Parathyroid adenoma (tissue), 2 donors: ENCODE measurements around the gene SLC16A12.
A peak's percentile ranks its signal among the peaks of the same experiment; 100 is the strongest.
"Not testable (repeated sequence)": the region's sequence is repeated elsewhere in the genome, so short reads cannot be mapped to it uniquely, and the experiment has no call there.

Source experiments
- H2AFZ ChIP-seq: fragments of 300-600 bp; sonication (generic); one replicate; pipeline ENCODE4 v1.7.0; 2017; ENCODE audit warnings: antibody characterized with exemption, mild to moderate bottlenecking
- H3K27ac ChIP-seq: fragments of 300-600 bp; sonication (generic); one replicate; pipeline ENCODE4 v1.7.0; 2017
- H3K27me3 ChIP-seq: fragments of 300-600 bp; sonication (generic); one replicate; pipeline ENCODE4 v1.7.0; 2017; ENCODE audit warnings: low read length; ENCODE audit not compliant: control insufficient read depth, insufficient read depth
- H3K36me3 ChIP-seq: fragments of 300-600 bp; sonication (generic); one replicate; pipeline ENCODE4 v1.7.0; 2017; ENCODE audit warnings: low read length; ENCODE audit not compliant: control insufficient read depth, insufficient read depth
- H3K4me1 ChIP-seq: fragments of 300-600 bp; sonication (generic); one replicate; pipeline ENCODE4 v1.7.0; 2017; ENCODE audit warnings: control low read depth
- H3K4me2 ChIP-seq: fragments of 300-600 bp; sonication (generic); one replicate; pipeline ENCODE4 v1.7.0; 2017; ENCODE audit warnings: low read length
- H3K4me3 ChIP-seq: fragments of 300-600 bp; sonication (generic); one replicate; pipeline ENCODE4 v1.7.0; 2017; ENCODE audit warnings: low read depth, low read length
- H3K79me2 ChIP-seq: fragments of 300-600 bp; sonication (generic); one replicate; pipeline ENCODE4 v1.7.0; 2017; ENCODE audit warnings: control low read depth
- H3K9ac ChIP-seq: fragments of 300-600 bp; sonication (generic); one replicate; pipeline ENCODE4 v1.7.0; 2017; ENCODE audit warnings: mild to moderate bottlenecking
- H3K9me3 ChIP-seq: fragments of 300-600 bp; sonication (generic); one replicate; pipeline ENCODE4 v1.7.0; 2017; ENCODE audit warnings: low read length; ENCODE audit not compliant: control insufficient read depth
- CTCF ChIP-seq: fragments of 300-600 bp; sonication (generic); IDR thresholded peaks from one replicate; pipeline ENCODE4 v1.7.0; 2017; ENCODE audit warnings: antibody characterized with exemption, mild to moderate bottlenecking
- donor health status: primary hyperparathyroidism.

SLC16A12 gene

GRCh38 chr10:89414879-89415821 lies 120.2 kb downstream of the SLC16A12 start:
- Histone ChIP-seq H3K4me2 (peak overlapping the region; percentile 94), H3K36me3 (no peaks in the 10 kb centered on the region), H3K4me1 (peaks cover 4% of the 10 kb centered on the region), H3K27ac (peak overlapping the region; percentile 85), H2AFZ (peak overlapping the region; percentile 94), H3K79me2 (peaks cover 16% of the 10 kb centered on the region), H3K9ac (peak overlapping the region; percentile 73), H3K4me3 (peak overlapping the region; percentile 75), H3K27me3 (no peaks in the 10 kb centered on the region), H3K9me3 (no peaks in the 10 kb centered on the region)
- TF ChIP-seq CTCF = no peak

- no peaks in the 10 kb centered on the region for H3K36me3 ChIP-seq
- H3K9me3 ChIP-seq = no peaks in the 10 kb centered on the region
- H2AFZ ChIP-seq = peak within 1 kb of the TSS; percentile 94
- TF ChIP-seq CTCF = no peak
- peak within 1 kb of the TSS; percentile 94 for H3K4me2 ChIP-seq
- H3K4me1 ChIP-seq = peaks cover 4% of the 10 kb centered on the region
- peaks cover 16% of the 10 kb centered on the region for H3K79me2 ChIP-seq
- no peaks in the 10 kb centered on the region for H3K27me3 ChIP-seq
- H3K4me3 ChIP-seq = peak within 1 kb of the TSS; percentile 75
- H3K9ac ChIP-seq = peak within 1 kb of the TSS; percentile 73
- H3K27ac ChIP-seq = peak within 1 kb of the TSS; percentile 85
These were observed 121.1 kb downstream of the SLC16A12 start, which contains the start of gene IFIT5 for GRCh38 chr10:89414146-89414878. Gene IFIT5, plus strand, starts transcription at chr10:89414568. Its CDS starts 231 bp downstream, at chr10:89414799.

GRCh38 chr10:89413398-89413912 lies 121.9 kb downstream of the SLC16A12 start:
- peak overlapping the region; percentile 94 for H3K4me2 ChIP-seq
- H3K27ac ChIP-seq = peak overlapping the region; percentile 85
- H3K36me3 ChIP-seq = no peaks in the 10 kb centered on the region
- no peaks in the 10 kb centered on the region for H3K27me3 ChIP-seq
- no peak for TF ChIP-seq CTCF
- H3K9ac ChIP-seq = no peak overlapping the region
- H3K79me2 ChIP-seq = peaks cover 16% of the 10 kb centered on the region
- peak overlapping the region; percentile 94 for H2AFZ ChIP-seq
- H3K4me3 ChIP-seq = peak overlapping the region; percentile 75
- H3K4me1 ChIP-seq = peaks cover 4% of the 10 kb centered on the region
- no peaks in the 10 kb centered on the region for H3K9me3 ChIP-seq

GRCh38 chr10:89412276-89412675 lies 123.1 kb downstream of the SLC16A12 start:
- H3K9me3 ChIP-seq, H3K27me3 ChIP-seq, H3K36me3 ChIP-seq, H3K27ac ChIP-seq, H3K9ac ChIP-seq, H3K4me3 ChIP-seq, H3K4me1 ChIP-seq, H2AFZ ChIP-seq, H3K4me2 ChIP-seq: not testable (repeated sequence)
- peaks cover 16% of the 10 kb centered on the region for H3K79me2 ChIP-seq

GRCh38 chr10:89411135-89411534 lies 124.3 kb downstream of the SLC16A12 start:
- H2AFZ ChIP-seq, H3K9me3 ChIP-seq, H3K4me3 ChIP-seq, H3K9ac ChIP-seq, H3K4me1 ChIP-seq, H3K36me3 ChIP-seq, H3K4me2 ChIP-seq, H3K27me3 ChIP-seq, H3K27ac ChIP-seq: not testable (repeated sequence)
- H3K79me2 ChIP-seq = peaks cover 15% of the 10 kb centered on the region

GRCh38 chr10:89410551-89410950 lies 124.8 kb downstream of the SLC16A12 start:
- H3K79me2 ChIP-seq = peaks cover 10% of the 10 kb centered on the region
- not testable (repeated sequence) for H2AFZ ChIP-seq, H3K27me3 ChIP-seq, H3K4me2 ChIP-seq, H3K9ac ChIP-seq, H3K4me1 ChIP-seq, H3K27ac ChIP-seq, H3K4me3 ChIP-seq, H3K9me3 ChIP-seq, H3K36me3 ChIP-seq

- H3K4me3 ChIP-seq, H3K9me3 ChIP-seq, H2AFZ ChIP-seq, H3K9ac ChIP-seq, H3K4me1 ChIP-seq, H3K4me2 ChIP-seq, H3K27ac ChIP-seq, H3K27me3 ChIP-seq, H3K36me3 ChIP-seq, H3K79me2 ChIP-seq: not testable (repeated sequence)
These were observed 126.1 kb downstream of the SLC16A12 start for GRCh38 chr10:89409282-89409681.

GRCh38 chr10:89407792-89408191 lies 127.6 kb downstream of the SLC16A12 start:
- not testable (repeated sequence) for H3K79me2 ChIP-seq, H3K36me3 ChIP-seq, H3K9ac ChIP-seq, H3K4me3 ChIP-seq, H3K4me1 ChIP-seq, H2AFZ ChIP-seq, H3K27me3 ChIP-seq, H3K9me3 ChIP-seq, H3K4me2 ChIP-seq, H3K27ac ChIP-seq
